GM18517 (cell line): Measurements from ENCODE around the gene TEAD2.

ENCODE experiments used
- ATAC-seq: cut with Tn5 transposase; IDR thresholded peaks from one replicate; pipeline ENCODE4 v1.9.1; 2021; ENCODE audit warnings: mild to moderate bottlenecking, moderate library complexity; ENCODE audit not compliant: unreplicated experiment

TEAD2 gene

GRCh38 chr19:49362048-49362928, at the start of gene TEAD2:
TSS of gene TEAD2 (minus strand) at chr19:49362416. CDS start at chr19:49360075, 2,341 bp downstream.
- no peak for ATAC-seq

- no peak for ATAC-seq
Observed at GRCh38 chr19:49411681-49412326, 49.6 kb upstream of the TEAD2 start.

- no peak for ATAC-seq
Observed at GRCh38 chr19:49409441-49410029, 47.3 kb upstream of the TEAD2 start.

- no peak for ATAC-seq
Observed at GRCh38 chr19:49408816-49409440, 46.7 kb upstream of the TEAD2 start.

- no peak for ATAC-seq
Observed at GRCh38 chr19:49407482-49408015, 45.3 kb upstream of the TEAD2 start.

- no peak for ATAC-seq
Observed at GRCh38 chr19:49407079-49407478, 44.9 kb upstream of the TEAD2 start.

GRCh38 chr19:49403404-49404187, 41.4 kb upstream of the TEAD2 start:
- no peak for ATAC-seq

- no peak for ATAC-seq
Observed at GRCh38 chr19:49400029-49400428, 37.8 kb upstream of the TEAD2 start.

GRCh38 chr19:49398931-49399330, 36.7 kb upstream of the TEAD2 start:
- ATAC-seq, result no peak

- ATAC-seq, result no peak
Observed at GRCh38 chr19:49398001-49398615, 35.9 kb upstream of the TEAD2 start.

GRCh38 chr19:49396738-49397505, 34.7 kb upstream of the TEAD2 start:
- no peak for ATAC-seq

- no peak for ATAC-seq
Observed at GRCh38 chr19:49395581-49396407, 33.6 kb upstream of the TEAD2 start.

GRCh38 chr19:49393881-49394280, 31.7 kb upstream of the TEAD2 start:
- no peak for ATAC-seq

- ATAC-seq, result no peak
Observed at GRCh38 chr19:49391581-49392399, 29.6 kb upstream of the TEAD2 start.

- ATAC-seq, result no peak
Observed at GRCh38 chr19:49390929-49391359, 28.7 kb upstream of the TEAD2 start.

- no peak for ATAC-seq
Observed at GRCh38 chr19:49390131-49390928, 28.1 kb upstream of the TEAD2 start.

GRCh38 chr19:49389406-49389805, 27.2 kb upstream of the TEAD2 start:
- no peak for ATAC-seq
